A172 (cell line): Measurements from ENCODE around the gene OLFML2B. TPM values are rescaled to one million over a fixed set of nuclear protein-coding genes. Genes with fewer than 3 reads are reported as not detected.

ENCODE experiments used
- DNase-seq: peaks from one replicate; pipeline ENCODE4 v3.0.0-alpha.2; 2015; ENCODE audit warnings: low spot score
- total RNA-seq: library from RNA; depleted of rRNA; stranded (reverse); fragments of >200 nt; shearing (Covaris generic); gene quantifications from 2 replicates; pipeline ENCODE4 v1.2.3, GENCODE V29; 2014

Gene OLFML2B
- total RNA-seq, 1 experiment from 2014 or later: 1.9 TPM

DNA sequence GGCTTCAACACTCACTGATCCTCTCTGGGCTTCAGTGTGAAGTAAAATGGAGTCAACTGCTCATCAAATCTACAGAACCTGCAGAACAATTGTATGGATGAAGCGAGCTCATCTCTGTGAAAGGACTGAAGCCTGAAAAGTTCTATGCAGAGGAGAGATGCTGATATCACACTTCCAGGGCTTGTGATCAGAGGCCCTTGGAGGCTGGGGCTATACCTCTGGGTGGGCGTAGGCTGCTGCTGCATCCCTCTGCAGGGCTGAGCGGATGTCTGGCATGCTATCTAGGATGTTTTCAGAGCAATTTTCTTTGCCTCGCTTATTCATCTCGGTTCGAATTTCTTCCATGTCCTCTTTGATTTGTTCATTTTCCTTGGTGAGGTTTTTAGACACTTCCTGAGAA is 17.6 kb downstream of the OLFML2B start:
- DNase-seq: no peak

- no peak for DNase-seq
Observed at GRCh38 chr1:162004441-162004950, 19.2 kb downstream of the OLFML2B start.

DNA sequence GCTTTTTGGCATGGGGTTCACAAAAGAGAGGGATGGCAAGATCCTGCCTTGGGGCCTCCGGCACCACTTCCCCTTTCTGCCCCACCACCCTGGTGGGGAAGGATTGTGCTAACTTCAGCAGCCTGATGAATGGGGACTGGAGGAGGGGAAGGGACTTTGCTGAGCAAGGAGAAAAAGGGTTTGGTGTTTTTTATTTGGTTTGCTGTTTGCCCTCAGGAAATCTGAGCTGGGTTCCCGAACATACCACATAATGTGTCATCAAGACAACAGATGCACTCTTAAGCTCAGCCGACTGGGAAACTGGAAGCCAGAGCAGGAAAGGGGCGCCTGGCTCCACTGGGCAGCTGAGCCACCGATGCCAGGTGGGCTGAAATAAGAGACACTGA is 19.8 kb downstream of the OLFML2B start:
- DNase-seq: peak; percentile 89

DNA sequence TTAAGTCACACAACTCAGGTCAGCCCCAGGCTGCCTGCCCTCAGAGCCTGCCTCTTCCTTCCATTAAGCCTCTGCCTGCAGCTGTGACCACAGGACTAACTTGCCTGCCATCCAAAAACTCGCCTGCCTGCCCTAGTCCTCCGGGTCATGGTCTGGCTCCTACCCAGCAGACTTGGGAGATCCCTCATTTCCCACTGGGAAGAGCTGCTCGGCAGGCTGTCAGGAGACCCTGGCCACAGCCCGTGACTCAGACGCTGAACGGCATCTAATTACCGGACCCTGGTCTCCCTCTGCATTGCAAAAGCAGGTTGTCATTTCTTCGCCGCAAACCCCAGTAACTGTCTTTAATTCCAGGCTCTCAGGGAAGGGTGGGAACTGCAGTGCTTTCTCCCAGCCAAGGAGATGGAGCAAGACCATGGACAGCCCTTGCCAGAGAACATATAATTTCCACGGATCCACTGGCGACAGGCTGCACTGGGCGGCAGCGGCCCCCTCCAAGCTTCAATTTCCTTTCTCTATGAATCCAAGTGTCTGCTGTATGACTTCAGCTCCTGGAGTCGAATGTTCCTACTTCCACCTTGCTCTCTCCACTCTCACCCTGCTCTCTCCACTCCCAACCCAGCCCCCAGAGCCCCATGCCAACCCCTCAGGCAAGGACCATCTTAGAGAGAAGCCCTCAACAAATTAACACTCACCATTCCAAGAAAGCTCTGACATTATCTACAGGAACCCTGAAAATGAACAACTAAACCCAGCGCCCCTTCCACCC is 20.4 kb downstream of the OLFML2B start:
- peak; percentile 96 for DNase-seq

DNA sequence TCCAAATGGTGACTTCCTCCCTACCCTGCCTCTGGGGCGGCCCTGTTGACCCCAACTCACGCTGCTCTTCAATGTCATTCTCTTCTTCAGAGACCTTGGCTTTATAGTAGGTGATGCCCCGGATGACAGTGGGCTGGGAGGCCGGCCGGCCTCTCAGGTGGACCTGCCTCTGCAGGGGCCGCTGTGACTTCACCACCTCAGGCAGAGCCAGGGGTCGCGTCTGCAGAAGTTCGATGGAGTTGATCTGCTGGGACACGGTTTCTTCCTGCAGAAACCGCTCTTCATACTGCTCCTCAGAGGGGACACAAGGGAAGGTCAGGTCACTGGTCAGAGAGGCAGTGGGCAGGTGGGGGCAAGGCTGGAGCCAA is 23.6 kb downstream of the OLFML2B start:
- DNase-seq: no peak

- DNase-seq: no peak
Observed at GRCh38 chr1:161999301-162000052, 24.2 kb downstream of the OLFML2B start.

DNA sequence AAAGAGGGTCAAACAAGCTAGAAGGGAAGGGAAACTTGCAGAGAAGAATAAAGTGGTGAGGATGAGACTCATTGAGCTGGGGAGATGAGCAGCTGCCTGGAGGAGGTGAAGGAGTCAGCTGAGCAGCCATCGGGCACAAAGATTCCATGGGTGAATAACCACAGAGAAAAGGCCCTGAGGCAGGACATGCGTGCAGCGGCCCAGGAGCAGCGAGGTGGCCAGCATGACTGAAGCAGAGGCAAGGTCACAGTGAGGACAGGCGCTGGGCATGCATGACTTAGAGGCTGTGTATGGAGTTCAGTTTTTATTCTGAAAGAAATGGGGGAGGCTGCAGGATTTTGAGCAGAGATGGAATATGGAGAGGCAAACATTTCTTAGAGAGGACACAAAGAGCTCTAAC is 24.9 kb downstream of the OLFML2B start:
- no peak for DNase-seq

GRCh38 chr1:161997152-161997551 is 26.5 kb downstream of the OLFML2B start:
- no peak for DNase-seq

DNA sequence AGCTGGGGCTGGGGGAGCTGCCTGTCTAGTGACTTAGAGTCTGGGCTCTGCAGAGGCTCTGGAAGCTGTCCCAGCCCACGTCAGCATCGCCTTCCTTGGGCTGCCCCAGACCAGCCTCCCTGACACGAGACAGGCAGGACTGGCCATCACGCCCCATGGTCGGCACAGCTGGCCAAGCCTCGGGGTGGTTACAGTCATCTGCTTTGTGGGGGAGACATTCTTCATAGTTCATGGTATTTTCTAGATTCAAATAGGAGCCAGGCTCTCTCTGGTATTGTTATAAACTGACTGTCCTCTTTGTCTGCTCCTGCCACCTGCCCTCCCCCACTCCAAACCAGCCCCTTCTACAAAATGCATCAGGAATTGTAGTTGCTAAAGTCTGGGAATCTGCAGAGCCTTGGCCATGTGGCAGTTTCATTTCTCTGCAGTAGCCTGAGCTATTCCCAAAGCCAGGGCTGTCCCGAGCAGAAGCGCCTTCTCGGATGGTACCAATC is 29.4 kb downstream of the OLFML2B start:
- DNase-seq: no peak

DNA sequence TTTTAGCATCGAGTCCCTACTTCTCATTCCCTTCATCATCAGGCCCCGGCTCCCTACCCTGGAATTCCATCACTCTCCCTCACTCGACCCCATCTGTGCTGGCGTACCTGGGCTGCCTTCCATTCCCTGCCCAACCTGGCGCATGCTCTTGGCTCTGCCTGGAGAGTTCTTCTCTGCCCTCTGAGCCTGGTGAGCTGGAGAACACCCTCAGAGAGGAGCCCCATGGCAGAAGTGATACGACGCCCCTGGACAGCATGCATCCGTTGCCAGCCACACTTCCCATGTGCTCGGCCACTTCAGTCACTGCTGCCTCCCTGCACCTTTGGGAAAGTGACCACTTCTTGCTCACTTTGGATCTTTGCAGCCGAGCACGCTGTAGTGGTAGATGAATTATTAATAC is 30.1 kb downstream of the OLFML2B start:
- DNase-seq: no peak

DNA sequence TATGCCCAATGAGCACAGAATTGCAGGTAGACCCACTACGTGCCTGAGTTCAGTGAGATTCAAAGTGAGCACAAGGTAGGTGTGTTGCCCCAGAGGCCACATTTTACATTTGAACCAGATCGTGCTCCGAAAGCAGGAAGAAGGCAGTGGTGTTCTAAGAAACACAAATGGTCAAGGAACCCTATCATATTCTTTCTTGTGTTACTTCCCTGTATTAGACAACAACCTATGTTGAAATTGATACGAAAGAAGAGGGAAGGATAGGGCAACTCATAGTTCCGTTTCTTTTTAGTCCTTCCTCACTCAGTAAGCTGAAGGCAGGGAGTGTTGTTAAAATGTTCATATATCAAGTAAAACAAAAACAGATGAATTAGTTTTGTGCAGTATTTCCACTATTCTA is 33.9 kb downstream of the OLFML2B start:
- no peak for DNase-seq

GRCh38 chr1:161989108-161989507 is 34.6 kb downstream of the OLFML2B start:
- DNase-seq: peak; percentile 45

- DNase-seq: no peak
Observed at GRCh38 chr1:161988413-161988812, 35.3 kb downstream of the OLFML2B start.

DNA sequence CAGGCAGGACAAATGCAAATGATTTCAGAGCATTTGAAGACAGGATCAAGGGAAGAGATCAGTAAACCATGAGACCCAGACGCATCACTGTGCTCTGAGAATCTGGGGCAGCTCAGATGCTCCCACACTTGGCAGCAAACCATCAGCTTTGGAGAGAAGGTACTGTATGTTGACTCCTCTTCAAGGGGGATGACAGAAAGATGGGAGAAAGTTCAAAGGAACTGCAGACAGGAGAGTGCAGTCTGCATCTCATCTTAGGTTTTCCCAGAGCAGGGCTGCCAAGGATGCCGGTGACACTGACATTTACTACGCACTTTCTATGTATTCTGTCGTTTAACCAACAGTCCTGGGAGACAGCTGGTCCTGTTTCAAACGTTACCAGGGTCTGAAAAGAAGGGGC is 35.8 kb downstream of the OLFML2B start:
- no peak for DNase-seq

GRCh38 chr1:161987303-161987702 is 36.4 kb downstream of the OLFML2B start:
- DNase-seq: no peak

GRCh38 chr1:161986328-161986727 is 37.3 kb downstream of the OLFML2B start:
- DNase-seq: no peak

GRCh38 chr1:161985301-161985822 is 38.3 kb downstream of the OLFML2B start:
- no peak for DNase-seq

GRCh38 chr1:161983725-161984124 is 39.9 kb downstream of the OLFML2B start:
- DNase-seq: no peak

GRCh38 chr1:161982917-161983316 is 40.8 kb downstream of the OLFML2B start:
- no peak for DNase-seq

DNA sequence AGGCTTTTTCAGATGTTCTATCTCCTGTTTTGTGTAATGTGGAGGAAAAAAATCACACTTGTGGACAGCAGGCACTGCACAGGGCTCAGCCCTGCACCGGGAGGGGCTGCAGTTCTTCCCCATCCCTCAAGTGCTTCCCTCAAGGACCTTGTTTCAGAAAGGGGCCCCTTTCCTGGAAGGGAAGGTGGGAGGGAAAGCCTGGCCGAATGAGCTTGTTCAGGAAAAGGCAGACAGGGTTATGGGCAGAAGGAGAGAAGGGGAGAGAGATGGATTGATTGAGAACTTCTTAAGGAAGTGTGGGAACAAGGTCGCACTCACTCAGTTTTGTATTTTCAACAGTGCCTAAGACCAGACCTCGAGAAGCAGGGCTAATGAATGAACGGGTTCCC is 41.2 kb downstream of the OLFML2B start:
- DNase-seq: no peak

- DNase-seq: no peak
Observed at GRCh38 chr1:161981735-161982506, 41.7 kb downstream of the OLFML2B start.

- no peak for DNase-seq
Observed at GRCh38 chr1:161981126-161981525, 42.5 kb downstream of the OLFML2B start.
